HG03139 (cell line): ENCODE data around the gene KPNA5.
"Not testable (repeated sequence)": the region's sequence is repeated elsewhere in the genome, so short reads cannot be mapped to it uniquely, and the experiment has no call there.

Experiments
- ATAC-seq: cut with Tn5 transposase; IDR thresholded peaks from one replicate; pipeline ENCODE4 v1.9.1; 2021; ENCODE audit not compliant: unreplicated experiment

KPNA5 gene

GRCh38 chr6:116680880-116681672 is at the start of gene KPNA5:
KPNA5 (plus strand) TSS chr6:116681211; CDS start chr6:116681335, 124 bp downstream.
- ATAC-seq, result peak; percentile 95

GRCh38 chr6:116631379-116631990 is 49.5 kb upstream of the KPNA5 start:
- peak; percentile 79 for ATAC-seq

DNA sequence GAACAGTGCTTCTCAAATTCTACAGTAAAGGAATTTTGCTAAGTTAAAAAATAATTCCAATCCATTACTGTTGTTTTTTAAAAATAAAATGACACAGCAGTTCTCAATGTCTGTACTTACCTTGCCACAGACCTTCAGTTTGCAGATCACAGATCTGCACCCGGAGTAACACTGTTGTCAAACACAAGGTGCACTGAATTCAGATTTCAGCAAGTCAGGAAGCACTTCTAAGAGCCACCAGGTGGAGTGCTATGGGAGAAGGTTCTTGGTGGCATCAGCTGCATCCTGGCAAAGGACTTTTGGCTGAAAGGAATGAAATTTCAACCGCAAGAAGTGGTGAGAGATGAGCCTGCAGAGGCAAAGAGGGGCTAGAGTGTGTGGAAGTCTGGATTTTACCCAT is 47.3 kb upstream of the KPNA5 start:
- ATAC-seq, result no peak

DNA sequence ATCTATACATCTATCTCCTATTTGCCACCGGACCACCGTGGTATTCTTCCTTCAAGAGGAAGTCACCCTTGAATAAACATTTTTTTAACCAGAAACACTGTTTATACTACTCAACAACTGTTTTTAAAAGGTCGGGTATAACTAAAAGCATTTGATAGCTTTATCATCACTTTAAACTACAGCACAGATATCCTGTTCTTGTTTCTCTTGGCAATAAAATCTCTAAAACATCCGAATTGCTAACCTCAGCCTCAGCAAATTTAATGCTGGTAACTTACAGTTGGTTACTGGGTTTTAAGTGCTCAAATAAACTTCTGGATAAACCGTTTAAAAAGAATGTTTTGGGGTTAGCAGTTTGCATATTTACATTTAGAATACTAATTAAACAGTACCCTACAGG is 32.9 kb upstream of the KPNA5 start:
- no peak for ATAC-seq

GRCh38 chr6:116649129-116649528 is 31.9 kb upstream of the KPNA5 start:
- no peak for ATAC-seq

- no peak for ATAC-seq
Observed at GRCh38 chr6:116651916-116652315, 29.1 kb upstream of the KPNA5 start.

DNA sequence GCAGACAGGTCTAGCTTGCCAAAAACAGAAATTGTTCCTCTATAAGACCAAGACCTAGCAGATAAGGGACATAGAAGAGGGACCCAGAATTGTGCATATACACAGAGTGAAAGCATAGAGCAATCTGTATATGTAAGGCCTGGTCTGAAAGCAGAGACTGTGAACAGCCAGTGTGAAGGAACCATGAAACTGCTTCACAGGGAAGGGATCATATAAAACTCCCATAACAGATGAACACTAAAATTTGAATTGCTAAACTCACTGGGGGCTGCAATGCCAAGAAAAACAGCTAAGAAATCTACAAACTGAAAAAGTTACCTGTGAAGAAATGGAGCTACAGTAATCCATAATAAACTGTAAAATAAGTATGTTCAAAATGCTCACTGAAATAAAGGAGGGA is 19.4 kb upstream of the KPNA5 start:
- ATAC-seq, result no peak

GRCh38 chr6:116662202-116662601 is 18.8 kb upstream of the KPNA5 start:
- ATAC-seq, result no peak

- ATAC-seq, result no peak
Observed at GRCh38 chr6:116663308-116663707, 17.7 kb upstream of the KPNA5 start.

DNA sequence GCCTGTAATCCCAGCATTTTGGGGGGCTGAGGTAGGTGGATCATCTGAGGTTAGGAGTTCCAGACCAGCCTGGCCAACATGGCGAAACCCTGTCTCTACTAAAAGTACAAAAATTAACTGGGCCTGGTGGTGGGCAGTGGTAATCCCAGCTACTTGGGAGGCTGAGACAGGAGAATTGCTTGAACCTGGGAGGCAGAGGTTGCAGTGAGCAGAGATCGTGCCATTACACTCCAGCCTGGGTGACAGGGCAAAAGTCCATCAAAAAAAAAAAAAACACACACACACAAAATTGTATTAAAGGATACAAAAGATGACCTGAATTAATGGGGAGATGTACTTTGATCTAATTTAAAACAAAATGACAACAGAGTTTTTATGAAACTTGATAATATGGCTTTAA is 16.8 kb upstream of the KPNA5 start:
- not testable (repeated sequence) for ATAC-seq

DNA sequence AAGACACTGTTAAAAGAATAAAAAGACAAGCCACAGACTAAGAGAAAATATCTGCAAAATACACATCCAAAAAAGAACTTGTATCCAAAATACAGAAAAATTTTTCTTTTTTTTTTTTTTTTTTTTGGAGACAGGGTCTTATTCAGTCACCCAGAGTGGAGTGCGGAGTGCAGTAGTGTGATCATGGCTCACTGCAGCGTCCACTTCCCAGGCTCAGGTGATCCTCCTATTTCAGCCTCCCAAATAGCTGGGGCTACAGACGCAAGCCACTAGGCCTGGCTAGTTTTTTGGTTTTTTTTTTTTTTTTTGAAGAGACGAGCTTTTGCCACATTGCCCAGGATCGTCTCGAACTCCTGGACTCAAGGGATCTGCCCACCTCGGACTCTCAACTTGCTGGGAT is 15.5 kb upstream of the KPNA5 start:
- ATAC-seq, result no peak

GRCh38 chr6:116666869-116667268 is 14.1 kb upstream of the KPNA5 start:
- ATAC-seq, result peak; percentile 39

DNA sequence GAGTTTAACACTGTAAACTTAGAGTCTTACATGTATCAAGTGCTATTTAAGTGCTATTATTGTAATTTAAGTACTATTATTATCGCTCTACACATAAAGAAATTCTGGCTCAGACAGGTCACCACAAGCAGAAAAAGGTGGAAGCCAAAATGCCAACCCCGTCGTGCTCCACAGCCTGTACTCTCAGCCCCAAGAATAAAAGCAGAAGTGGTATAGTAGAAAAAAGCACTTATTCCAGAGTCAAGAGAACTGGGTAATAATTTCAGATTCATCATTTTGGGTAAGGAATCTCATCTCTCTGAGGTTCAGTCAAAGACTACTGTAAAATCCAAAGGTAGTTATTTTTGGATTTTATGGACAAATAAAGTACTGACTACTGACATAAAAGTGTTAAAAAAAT is 13.4 kb upstream of the KPNA5 start:
- ATAC-seq, result peak; percentile 32

DNA sequence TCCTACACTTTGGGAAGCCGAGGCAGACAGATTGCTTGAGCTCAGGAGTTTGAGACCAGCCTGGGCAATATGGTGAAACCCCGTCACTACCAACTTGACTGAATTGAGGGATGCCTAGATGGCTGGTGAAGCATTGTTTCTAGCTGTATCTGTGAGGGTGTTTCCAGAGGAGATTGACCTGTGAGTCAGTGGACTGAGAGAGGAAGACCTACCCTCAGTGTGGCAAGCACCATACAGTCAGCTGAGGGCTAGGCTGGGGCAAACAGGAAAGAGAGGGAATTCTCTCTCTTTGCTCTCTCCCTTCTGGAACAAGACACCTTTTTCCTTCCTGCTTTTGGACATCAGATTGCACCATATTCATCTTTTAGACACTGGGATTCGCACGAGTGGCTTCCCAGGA is 8.7 kb upstream of the KPNA5 start:
- ATAC-seq, result no peak

DNA sequence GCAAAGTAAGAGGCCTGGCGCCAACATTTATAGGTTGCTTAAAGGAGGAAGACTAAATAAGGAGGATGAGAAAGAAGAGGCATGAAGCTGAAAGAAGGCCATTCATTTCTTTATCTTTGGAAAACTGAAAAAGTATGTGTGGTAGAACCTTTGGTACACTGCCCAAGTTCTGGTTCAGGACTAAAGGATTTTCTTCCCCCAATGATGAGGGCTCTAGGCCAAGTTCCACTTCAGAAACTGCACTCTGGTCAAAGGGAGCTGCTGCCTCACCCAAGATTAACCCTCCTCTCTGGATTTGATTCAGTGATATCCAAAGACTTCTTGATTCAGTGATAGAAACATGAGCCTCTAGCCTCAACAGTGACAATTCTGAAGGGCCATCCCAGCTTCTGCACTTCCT is 5.0 kb upstream of the KPNA5 start:
- no peak for ATAC-seq

- peak; percentile 17 for ATAC-seq
Observed at GRCh38 chr6:116682334-116682712, 1.3 kb downstream of the KPNA5 start.

GRCh38 chr6:116685437-116685993 is 4.5 kb downstream of the KPNA5 start:
- ATAC-seq, result no peak

- ATAC-seq, result not testable (repeated sequence)
Observed at GRCh38 chr6:116686475-116687101, 5.6 kb downstream of the KPNA5 start.

DNA sequence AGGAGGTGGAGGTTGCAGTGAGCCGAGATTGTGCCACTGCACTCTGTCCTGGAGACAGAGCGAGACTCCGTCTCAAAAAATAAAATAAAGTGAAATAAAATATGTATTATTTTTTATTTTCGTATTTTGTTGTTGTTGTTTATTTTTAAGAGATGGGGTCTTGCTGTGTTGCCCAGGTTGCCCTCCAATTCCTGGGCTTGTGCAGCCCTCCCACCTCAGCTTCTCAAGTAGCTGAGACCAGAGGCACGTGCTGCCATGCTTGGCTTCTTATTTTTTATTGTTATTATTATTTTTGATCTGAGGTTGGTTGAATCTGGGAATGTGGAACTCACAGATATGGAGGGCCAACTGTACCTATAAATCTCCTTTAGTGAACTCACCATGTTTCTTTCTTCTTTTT is 10.1 kb downstream of the KPNA5 start:
- ATAC-seq, result no peak

DNA sequence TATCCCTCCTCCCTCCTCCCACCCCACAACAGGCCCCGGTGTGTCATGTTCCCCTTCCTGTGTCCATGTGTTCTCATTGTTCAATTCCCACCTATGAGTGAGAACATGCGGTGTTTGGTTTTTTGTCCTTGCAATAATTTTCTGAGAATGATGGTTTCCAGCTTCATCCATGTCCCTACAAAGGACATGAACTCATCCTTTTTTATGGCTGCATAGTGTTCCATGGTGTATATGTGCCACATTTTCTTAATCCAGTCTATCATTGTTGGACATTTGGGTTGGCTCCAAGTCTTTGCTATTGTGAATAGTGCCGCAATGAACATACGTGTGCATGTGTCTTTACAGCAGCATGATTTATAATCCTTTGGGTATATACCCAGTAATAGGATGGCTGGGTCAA is 11.9 kb downstream of the KPNA5 start:
- not testable (repeated sequence) for ATAC-seq

GRCh38 chr6:116693275-116693674 is 12.3 kb downstream of the KPNA5 start:
- not testable (repeated sequence) for ATAC-seq

- peak; percentile 94 for ATAC-seq
Observed at GRCh38 chr6:116695401-116695800, 14.4 kb downstream of the KPNA5 start.
